ENCODE results near the gene TMEM30A.

DNA sequence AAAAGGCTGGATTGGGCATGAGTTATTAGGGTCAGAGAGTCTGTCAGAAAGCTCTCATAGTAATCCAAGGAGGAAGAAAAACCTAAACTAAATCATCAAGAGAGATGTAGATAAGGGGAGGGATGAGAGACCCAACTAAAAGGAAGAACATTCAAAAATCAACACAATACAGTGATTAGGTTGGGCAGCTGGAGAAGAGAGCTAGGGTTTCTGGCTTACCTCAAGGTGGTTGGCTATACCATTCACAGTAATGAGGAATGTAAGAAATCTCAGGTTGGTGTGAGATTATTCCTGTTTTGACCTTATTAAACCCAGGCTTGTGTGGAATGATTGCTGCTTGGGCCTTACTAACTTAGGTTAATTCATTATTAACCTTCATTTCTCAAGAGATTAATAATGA is 34.8 kb downstream of the TMEM30A start:
- TF ChIP-seq CTBP1 (IDR thresholded peaks at IDR 0.05; ENCODE audit: borderline replicate concordance) (no peak), BHLHE40 (IDR thresholded peaks at IDR 0.05; ENCODE audit: borderline replicate concordance) (no peak), ZNF384 (IDR thresholded peaks at IDR 0.05) (no peak)
- TF ChIP-seq, protein P1, sequence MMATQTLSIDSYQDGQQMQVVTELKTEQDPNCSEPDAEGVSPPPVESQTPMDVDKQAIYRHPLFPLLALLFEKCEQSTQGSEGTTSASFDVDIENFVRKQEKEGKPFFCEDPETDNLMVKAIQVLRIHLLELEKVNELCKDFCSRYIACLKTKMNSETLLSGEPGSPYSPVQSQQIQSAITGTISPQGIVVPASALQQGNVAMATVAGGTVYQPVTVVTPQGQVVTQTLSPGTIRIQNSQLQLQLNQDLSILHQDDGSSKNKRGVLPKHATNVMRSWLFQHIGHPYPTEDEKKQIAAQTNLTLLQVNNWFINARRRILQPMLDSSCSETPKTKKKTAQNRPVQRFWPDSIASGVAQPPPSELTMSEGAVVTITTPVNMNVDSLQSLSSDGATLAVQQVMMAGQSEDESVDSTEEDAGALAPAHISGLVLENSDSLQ (IDR thresholded peaks at IDR 0.05): no peak

All from HEK293T (cell line).